CD4-positive, alpha-beta memory T cell (primary cell): ENCODE results near the gene STK32C. TPM values are rescaled to one million over a fixed set of nuclear protein-coding genes. Genes with fewer than 3 reads are reported as not detected.

Experiments used
- CTCF ChIA-PET: fragments of 350-600 bp; sonication (Branson Sonifier 250); formaldehyde crosslinking; loops from one replicate; lab custom pipeline; 2021; ENCODE audit warnings: inconsistent platforms; ENCODE audit not compliant: partially characterized antibody; lab: Charles Lee
- POLR2A ChIA-PET: fragments of 350-600 bp; sonication (Branson Sonifier 250); formaldehyde crosslinking; loops from one replicate; lab custom pipeline; 2021; ENCODE audit not compliant: partially characterized antibody; lab: Charles Lee
- DNase-seq, 5 donors: peaks; one replicate each; pipeline versions ENCODE4 v3.0.0 to v3.0.0-alpha.2; 2020 to 2022; ENCODE audit warnings: mixed read lengths in 1 of 5
- H3K27ac ChIP-seq: one replicate; pipeline ENCODE4 v1.7.0; 2013; ENCODE audit warnings: low read depth, low read length
- H3K27me3 ChIP-seq: 2 replicates; pipeline ENCODE4 v1.7.0; 2013; ENCODE audit warnings: mild to moderate bottlenecking, low read length, moderate library complexity; ENCODE audit not compliant: insufficient read depth
- H3K36me3 ChIP-seq: 2 replicates; pipeline ENCODE4 v1.7.0; 2013; ENCODE audit warnings: mild to moderate bottlenecking, low read length, moderate library complexity; ENCODE audit not compliant: insufficient read depth
- H3K4me1 ChIP-seq: 2 replicates; pipeline ENCODE4 v1.7.0; 2013; ENCODE audit warnings: mild to moderate bottlenecking, low read length, moderate library complexity; ENCODE audit not compliant: insufficient read depth
- H3K4me3 ChIP-seq, 2 donors: one replicate each; pipeline ENCODE4 v1.7.0; 2013; ENCODE audit warnings: low read length in 2 of 2, mild to moderate bottlenecking in 1 of 2
- H3K9me3 ChIP-seq, 2 donors: one replicate each; pipeline ENCODE4 v1.7.0; 2013; ENCODE audit warnings: low read length in 2 of 2, control low read depth in 1 of 2; ENCODE audit not compliant: control insufficient read depth in 1 of 2
- H3K27ac Mint-ChIP-seq, 7 donors: one replicate each; pipeline ENCODE4 v1.8.0; 2020 to 2021; ENCODE audit warnings: mixed read lengths in 7 of 7, mild to moderate bottlenecking in 6 of 7, inconsistent platforms in 3 of 7, moderate library complexity in 3 of 7
- H3K27me3 Mint-ChIP-seq, 2 donors: one replicate each; pipeline ENCODE4 v1.8.0; 2020 to 2021; ENCODE audit warnings: mixed read lengths in 2 of 2
- H3K36me3 Mint-ChIP-seq, 2 donors: one replicate each; pipeline ENCODE4 v1.8.0; 2020 to 2021; ENCODE audit warnings: mixed read lengths in 2 of 2, inconsistent platforms in 1 of 2, mild to moderate bottlenecking in 1 of 2
- H3K4me1 Mint-ChIP-seq, 4 donors: one replicate each; pipeline ENCODE4 v1.8.0; 2020 to 2021; ENCODE audit warnings: mixed read lengths in 4 of 4, mild to moderate bottlenecking in 1 of 4
- H3K4me3 Mint-ChIP-seq, 8 donors: one replicate each; pipeline ENCODE4 v1.8.0; 2020 to 2021; ENCODE audit warnings: mixed read lengths in 8 of 8, mild to moderate bottlenecking in 7 of 8, moderate library complexity in 6 of 8, inconsistent platforms in 3 of 8
- H3K9me3 Mint-ChIP-seq, 8 donors: one replicate each; pipeline ENCODE4 v1.8.0; 2020 to 2021; ENCODE audit warnings: mixed read lengths in 8 of 8, mild to moderate bottlenecking in 5 of 8, inconsistent platforms in 3 of 8, moderate library complexity in 1 of 8
- intact Hi-C: fragments of 100-400 bp; cut with micrococcal nuclease; formaldehyde crosslinking; loops from one replicate; pipeline ENCODE4 v1.15.1; 2023
- polyA plus RNA-seq, 2 donors: library from polyadenylated mRNA; unstranded; fragments of 300-500 nt; fragmentation: Illumina TruSeq; gene quantifications; one replicate each; pipeline ENCODE4 v1.2.3, GENCODE V29; 2021
- total RNA-seq, 2 experiments: library from RNA; stranded (reverse); gene quantifications; one replicate each; pipeline ENCODE4 v1.2.3, GENCODE V29; 2021

STK32C gene
- total and polyA plus RNA-seq, 4 experiments from 2014 or later = 7.5 to 14.7 (median 10.6) TPM

DNA sequence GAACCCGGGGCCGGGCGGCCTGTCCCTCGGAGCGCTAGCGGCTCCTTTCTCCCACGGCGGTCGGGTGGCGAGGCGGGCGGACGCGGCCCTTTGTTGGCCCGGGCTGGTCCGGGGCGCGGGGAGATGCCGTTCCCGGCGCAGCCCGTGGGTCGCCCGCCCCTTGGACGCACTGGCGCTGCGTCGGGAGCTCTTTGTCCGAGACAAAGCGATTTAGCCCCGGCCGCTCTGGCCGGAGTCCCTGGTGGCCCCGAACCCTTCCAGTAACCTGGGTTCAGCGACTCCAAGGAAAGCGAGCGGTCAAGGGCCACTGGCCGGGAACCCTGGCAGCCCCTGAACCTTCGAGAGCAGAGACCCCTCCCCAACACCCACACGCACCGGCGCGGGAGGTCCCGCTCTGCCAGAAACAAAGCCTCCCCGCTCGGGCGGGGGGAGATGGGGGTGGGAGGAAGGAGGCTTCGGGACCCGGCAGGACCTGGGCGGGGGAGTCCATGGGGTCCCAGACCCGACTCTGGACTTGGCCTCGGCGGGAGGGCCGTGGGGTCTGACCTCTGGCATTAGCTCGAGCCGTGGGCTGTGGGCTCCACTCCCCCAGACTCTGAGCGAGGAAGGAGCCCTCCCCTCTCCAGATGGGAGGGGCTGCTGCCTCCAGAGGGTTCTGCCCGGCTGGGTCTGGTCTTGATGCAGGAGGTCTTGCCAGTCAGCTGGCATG lies 120.2 kb downstream of the STK32C start:
- peaks cover 1 to 13% (median 7%) of the 10 kb centered on the region in 4 donors for H3K4me1 Mint-ChIP-seq
- intact Hi-C loops = loop anchor here (10.0 kb wide), 1 partner anchor 147 kb away; the partner anchor contains the start of gene LRRC27
- ChIA-PET POLR2A (no interaction called here), CTCF (no interaction called here)
- Histone ChIP-seq H3K4me1 (peaks cover 15% of the 10 kb centered on the region), H3K27ac (no peak overlapping the region), H3K36me3 (no peaks in the 10 kb centered on the region), H3K9me3 (no peaks in the 10 kb centered on the region), H3K27me3 (peaks cover 26% of the 10 kb centered on the region), H3K4me3 (no peak overlapping the region)
- peaks cover 0 to 3% (median 0%) of the 10 kb centered on the region in 8 donors for H3K9me3 Mint-ChIP-seq
- H3K4me3 Mint-ChIP-seq = peak overlapping the region in 4 of 8 donors; percentile 36 to 64 (median 42)
- no peak for DNase-seq
- peak overlapping the region in 1 of 7 donors; percentile 57 for H3K27ac Mint-ChIP-seq
- peaks cover 36 to 41% of the 10 kb centered on the region in 2 donors for H3K27me3 Mint-ChIP-seq
- H3K36me3 Mint-ChIP-seq = no peaks in the 10 kb centered on the region

DNA sequence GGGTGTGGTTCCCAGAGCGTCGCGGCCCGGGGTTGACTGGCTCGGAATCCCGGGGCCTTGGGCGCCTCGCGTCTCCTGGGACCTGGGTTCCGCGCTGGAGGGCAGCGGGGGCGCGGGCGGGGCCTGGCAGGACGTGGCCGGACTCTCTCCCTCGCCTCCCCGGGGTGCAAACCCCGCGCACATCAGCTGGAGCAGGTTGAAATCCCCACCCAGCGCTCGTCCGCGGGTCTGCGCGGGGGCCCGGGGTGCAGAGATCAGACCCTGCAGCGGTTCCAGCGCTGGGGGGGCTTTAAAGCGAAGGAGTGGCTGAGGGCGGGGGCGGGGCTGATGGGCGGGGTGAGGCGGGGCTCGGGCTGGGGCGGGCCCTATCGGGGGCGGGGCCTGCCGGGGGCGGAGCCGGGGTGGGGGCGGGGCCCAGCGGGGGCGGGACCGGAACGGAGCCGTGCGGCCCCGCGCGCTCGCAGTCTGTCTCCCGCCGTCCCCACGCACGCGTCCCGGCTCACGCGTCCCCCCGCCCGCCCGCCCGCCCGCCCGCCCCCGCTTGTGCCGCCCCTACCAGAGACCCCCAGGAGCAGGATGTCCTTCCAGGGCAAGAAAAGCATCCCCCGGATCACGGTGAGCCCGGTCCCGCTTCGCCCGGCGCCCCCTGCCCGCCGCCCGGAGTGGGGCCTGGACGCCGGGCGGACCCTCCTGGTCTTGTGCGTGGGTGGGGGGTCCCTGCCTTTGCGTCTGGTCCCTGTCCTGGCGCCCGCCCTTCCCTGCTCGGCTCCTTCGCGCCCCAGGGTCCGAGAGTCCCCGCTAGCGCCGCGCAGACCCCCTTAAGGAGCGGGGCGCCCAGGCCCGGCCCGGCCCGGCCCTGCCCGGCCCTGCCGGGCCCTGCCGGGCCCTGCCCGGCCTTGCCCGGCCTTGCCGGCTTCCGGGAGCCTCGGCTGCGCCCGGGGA lies 121.0 kb downstream of the STK32C start, which contains the start of gene DPYSL4:
Gene DPYSL4 (plus strand): TSS at position 461 of the 942 bp plus-strand sequence. CDS start 116 bp downstream, at position 577.
- peaks cover 0 to 13% (median 7%) of the 10 kb centered on the region in 4 donors for H3K4me1 Mint-ChIP-seq
- Histone ChIP-seq H3K36me3 (no peaks in the 10 kb centered on the region), H3K27ac (no peak within 1 kb of the TSS), H3K27me3 (peaks cover 26% of the 10 kb centered on the region), H3K4me3 (peak within 1 kb of the TSS in 1 of 2 donors; percentile 19), H3K9me3 (no peaks in the 10 kb centered on the region), H3K4me1 (peaks cover 15% of the 10 kb centered on the region)
- POLR2A ChIA-PET = no interaction called here
- H3K4me3 Mint-ChIP-seq = peak within 1 kb of the TSS in 5 of 8 donors; percentile 28 to 75 (median 68)
- H3K9me3 Mint-ChIP-seq = peaks cover 0 to 3% (median 0%) of the 10 kb centered on the region in 8 donors
- CTCF ChIA-PET = no interaction called here
- peak in 2 of 5 donors; percentile 35 to 57 for DNase-seq
- intact Hi-C loops = loop anchor here (10.0 kb wide), 1 partner anchor 148 kb away; the partner anchor contains the start of gene LRRC27
- peak within 1 kb of the TSS in 3 of 7 donors; percentile 38 to 84 (median 84) for H3K27ac Mint-ChIP-seq
- peaks cover 37 to 41% of the 10 kb centered on the region in 2 donors for H3K27me3 Mint-ChIP-seq
- H3K36me3 Mint-ChIP-seq = no peaks in the 10 kb centered on the region

DNA sequence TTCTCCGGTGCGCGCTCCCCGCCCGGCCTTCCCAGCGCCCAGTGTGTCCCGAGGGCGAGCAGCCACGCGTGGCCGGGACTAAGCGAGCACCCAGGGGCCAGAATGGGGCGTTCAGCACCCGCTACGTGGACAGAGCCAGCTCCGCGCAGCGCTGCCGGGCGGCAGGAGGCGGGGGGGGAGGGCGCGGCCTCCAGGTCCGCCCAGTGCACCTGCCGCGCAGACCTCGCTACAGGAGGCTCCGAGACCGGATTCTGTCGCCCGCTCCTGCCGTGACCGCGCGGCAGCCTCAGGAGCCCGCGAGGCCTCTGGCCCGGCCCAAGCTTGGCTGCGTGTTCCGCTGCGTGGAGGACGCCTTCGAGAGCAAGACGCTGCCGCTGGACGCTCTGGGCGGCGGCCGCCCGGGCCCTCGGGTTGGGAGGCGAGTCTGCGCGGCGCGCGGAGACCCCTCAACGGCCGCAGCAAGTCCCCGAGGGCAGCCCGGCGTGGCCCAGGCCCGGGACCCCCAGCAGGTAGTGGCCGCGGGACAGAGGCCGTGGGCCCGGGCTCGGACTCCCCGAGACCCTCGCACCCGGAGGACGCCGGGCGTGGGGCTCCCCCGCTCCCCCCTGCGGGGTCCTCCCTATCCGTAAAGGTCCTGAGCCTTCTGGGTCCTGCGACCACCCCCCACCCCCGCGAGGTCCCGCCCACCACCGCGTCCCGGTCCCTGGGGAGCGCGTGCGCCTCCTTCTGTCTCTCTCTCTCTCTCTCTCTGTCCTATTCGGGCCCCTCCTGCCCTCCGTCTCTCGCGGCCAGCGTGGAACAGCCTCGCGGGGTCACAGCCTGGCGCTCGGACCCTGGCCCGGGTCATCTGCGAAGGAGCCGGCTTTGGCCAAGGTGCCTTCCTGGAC lies 121.9 kb downstream of the STK32C start:
- H3K9me3 Mint-ChIP-seq = peaks cover 0 to 3% (median 0%) of the 10 kb centered on the region in 8 donors
- Histone ChIP-seq H3K4me1 (peaks cover 15% of the 10 kb centered on the region), H3K27ac (no peak overlapping the region), H3K9me3 (no peaks in the 10 kb centered on the region), H3K27me3 (peaks cover 26% of the 10 kb centered on the region), H3K36me3 (no peaks in the 10 kb centered on the region), H3K4me3 (peak overlapping the region in 1 of 2 donors; percentile 19)
- peaks cover 0 to 13% (median 8%) of the 10 kb centered on the region in 4 donors for H3K4me1 Mint-ChIP-seq
- H3K36me3 Mint-ChIP-seq = no peaks in the 10 kb centered on the region
- H3K27me3 Mint-ChIP-seq = peaks cover 37 to 43% of the 10 kb centered on the region in 2 donors
- H3K27ac Mint-ChIP-seq = peak overlapping the region in 3 of 7 donors; percentile 38 to 84 (median 63)
- ChIA-PET POLR2A (no interaction called here), CTCF (no interaction called here)
- H3K4me3 Mint-ChIP-seq = peak overlapping the region in 5 of 8 donors; percentile 28 to 75 (median 68)
- intact Hi-C loops = loop anchor here (1.0 to 10.0 kb wide), 3 partner anchors 8 to 149 kb away; partner anchors contain the start of gene LRRC27
- peak; percentile 58 to 77 (median 73) for DNase-seq

DNA sequence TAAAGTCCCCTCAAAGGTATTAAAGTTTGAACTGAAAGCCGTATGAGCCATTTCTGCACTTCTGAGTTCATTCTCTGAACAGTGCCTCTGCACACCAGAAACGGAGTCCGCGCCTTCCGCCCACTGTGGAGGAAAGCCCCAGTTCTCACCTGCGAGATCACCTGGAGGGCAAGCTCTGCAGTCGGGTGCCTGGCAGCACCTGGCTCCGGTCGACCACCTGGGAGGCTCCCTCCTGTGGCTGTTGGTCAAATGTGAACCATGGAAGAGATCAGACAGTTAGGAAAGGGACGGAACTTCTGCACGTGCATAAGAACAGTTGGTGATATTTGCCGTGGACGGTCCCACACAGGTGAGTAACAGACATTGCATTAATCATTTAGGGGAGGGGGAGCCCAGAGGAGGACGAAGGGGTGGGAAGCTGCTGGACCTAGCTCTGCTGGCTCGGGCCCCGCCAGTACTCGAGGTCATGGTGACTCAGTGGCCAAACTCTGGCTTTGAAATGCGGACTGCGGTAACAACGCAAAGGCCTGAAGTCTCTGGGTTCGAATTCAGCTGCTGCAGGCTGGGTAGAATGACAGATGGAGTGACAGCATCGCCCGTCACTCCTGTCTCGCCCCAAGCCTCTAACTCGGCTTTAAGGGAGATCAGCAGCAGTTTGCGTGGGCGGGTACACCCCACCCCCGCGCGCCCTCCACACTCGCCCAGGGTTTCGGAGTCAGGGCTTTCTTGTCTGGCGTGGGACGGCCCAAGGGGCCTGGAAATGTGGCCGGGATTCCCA lies 122.7 kb downstream of the STK32C start:
- Histone ChIP-seq H3K27ac (no peak overlapping the region), H3K9me3 (no peaks in the 10 kb centered on the region), H3K36me3 (no peaks in the 10 kb centered on the region), H3K4me3 (no peak overlapping the region), H3K27me3 (peaks cover 26% of the 10 kb centered on the region), H3K4me1 (peaks cover 15% of the 10 kb centered on the region)
- ChIA-PET POLR2A (no interaction called here), CTCF (no interaction called here)
- Mint-ChIP-seq H3K36me3 (no peaks in the 10 kb centered on the region), H3K9me3 (peaks cover 0 to 3% (median 0%) of the 10 kb centered on the region in 8 donors), H3K27ac (peak overlapping the region in 2 of 7 donors; percentile 38 to 74), H3K4me1 (peaks cover 0 to 13% (median 7%) of the 10 kb centered on the region in 4 donors), H3K4me3 (peak overlapping the region in 5 of 8 donors; percentile 10 to 76 (median 49)), H3K27me3 (peaks cover 35 to 45% of the 10 kb centered on the region in 2 donors)
- intact Hi-C loops = loop anchor here (1.0 to 10.0 kb wide), 3 partner anchors 9 to 150 kb away; partner anchors contain the start of gene LRRC27
- DNase-seq = no peak

DNA sequence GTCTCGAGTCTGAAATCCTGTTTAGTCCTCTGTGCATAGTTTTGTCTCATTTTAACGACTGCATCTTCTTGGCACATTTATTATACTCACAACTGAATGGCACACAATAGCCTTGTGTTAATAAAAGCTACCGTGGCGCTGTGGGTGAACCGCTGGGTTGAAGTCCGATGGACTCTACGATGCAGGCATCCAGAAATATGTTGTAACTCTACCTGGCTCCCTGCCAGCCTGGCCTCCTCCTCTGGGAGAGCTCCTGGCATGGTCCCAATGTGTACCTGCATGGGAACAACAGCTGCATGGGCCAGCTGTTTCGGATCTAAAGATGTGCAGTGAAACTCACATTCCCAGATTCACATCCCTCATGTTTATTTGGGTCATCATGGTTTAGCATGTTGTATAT lies 124.7 kb downstream of the STK32C start:
- H3K4me1 Mint-ChIP-seq = peaks cover 0 to 7% (median 4%) of the 10 kb centered on the region in 4 donors
- intact Hi-C loops = loop anchor here (10.0 kb wide), 1 partner anchor 152 kb away; the partner anchor contains the start of gene LRRC27
- ChIA-PET POLR2A (no interaction called here), CTCF (no interaction called here)
- Histone ChIP-seq H3K9me3 (no peaks in the 10 kb centered on the region), H3K27me3 (peaks cover 28% of the 10 kb centered on the region), H3K27ac (no peak overlapping the region), H3K36me3 (no peaks in the 10 kb centered on the region), H3K4me1 (peaks cover 15% of the 10 kb centered on the region), H3K4me3 (no peak overlapping the region)
- peaks cover 20 to 30% of the 10 kb centered on the region in 2 donors for H3K27me3 Mint-ChIP-seq
- peak overlapping the region in 1 of 7 donors; percentile 59 for H3K27ac Mint-ChIP-seq
- no peaks in the 10 kb centered on the region for H3K36me3 Mint-ChIP-seq
- H3K4me3 Mint-ChIP-seq = no peak overlapping the region
- DNase-seq = no peak
- H3K9me3 Mint-ChIP-seq = peaks cover 0 to 3% (median 0%) of the 10 kb centered on the region in 8 donors

DNA sequence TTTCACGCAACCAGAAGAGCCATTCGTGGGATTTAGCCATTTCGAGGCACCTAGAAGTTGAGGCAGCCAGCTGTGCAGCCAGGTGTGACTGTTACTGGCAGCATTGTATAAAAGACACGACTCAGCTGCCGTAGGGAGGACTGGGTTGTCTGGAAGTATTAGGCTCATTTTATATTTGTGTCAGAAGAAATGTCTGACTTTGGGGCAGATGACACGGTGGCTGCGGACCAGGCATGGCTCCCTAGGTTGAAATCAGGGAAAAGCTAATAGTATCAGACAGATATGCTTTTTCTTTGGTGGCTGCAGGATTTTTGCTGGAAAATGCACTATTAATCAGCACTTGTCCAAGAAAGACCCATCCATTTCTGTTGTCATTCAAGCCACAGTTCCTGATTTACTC lies 125.2 kb downstream of the STK32C start:
- Histone ChIP-seq H3K27ac (no peak overlapping the region), H3K9me3 (no peaks in the 10 kb centered on the region), H3K27me3 (peaks cover 24% of the 10 kb centered on the region), H3K4me1 (peaks cover 15% of the 10 kb centered on the region), H3K4me3 (no peak overlapping the region), H3K36me3 (no peaks in the 10 kb centered on the region)
- intact Hi-C loops = loop anchor here (10.0 kb wide), 1 partner anchor 152 kb away; the partner anchor contains the start of gene LRRC27
- Mint-ChIP-seq H3K27me3 (peaks cover 17 to 32% of the 10 kb centered on the region in 2 donors), H3K27ac (no peak overlapping the region), H3K4me3 (no peak overlapping the region), H3K4me1 (peaks cover 0 to 7% (median 4%) of the 10 kb centered on the region in 4 donors), H3K9me3 (peaks cover 0 to 3% (median 0%) of the 10 kb centered on the region in 8 donors), H3K36me3 (no peaks in the 10 kb centered on the region)
- POLR2A ChIA-PET = no interaction called here
- no peak for DNase-seq
- CTCF ChIA-PET = no interaction called here
